ENCODE measurements around the gene ADPGK.

DNA sequence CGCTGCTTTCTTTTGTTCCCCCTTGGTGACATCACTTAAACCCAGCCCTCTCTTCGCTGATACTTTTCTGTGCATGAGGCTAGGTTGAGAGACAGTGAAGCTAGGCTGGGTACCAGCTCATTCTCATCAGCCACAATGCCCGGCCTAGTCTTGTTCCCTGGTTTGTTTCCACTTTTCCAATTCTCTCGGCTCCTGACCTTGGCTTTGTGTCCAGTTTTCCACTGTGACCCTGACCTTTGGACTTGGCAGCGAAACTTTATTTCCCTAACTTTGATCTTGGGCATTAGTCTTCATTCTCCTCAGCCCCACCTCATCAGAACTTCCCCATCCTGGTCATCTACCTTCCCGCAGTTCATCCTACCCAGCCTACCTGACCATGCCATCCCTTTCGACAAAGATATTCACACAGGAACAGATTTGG, 908 bp upstream of the ADPGK start:
- TF ChIP-seq CTCF (IDR thresholded peaks at IDR 0.05) (no peak), POLR2A (IDR thresholded peaks at IDR 0.05) (no peak), POLR2AphosphoS5 (IDR thresholded peaks at IDR 0.05) (no peak)

Data from transverse colon (tissue), 4 donors.